ENCODE data around the gene CRELD2. TPM values are rescaled to one million over a fixed set of nuclear protein-coding genes. Genes with fewer than 3 reads are reported as not detected.

CRELD2 gene
- total and polyA plus RNA-seq, 2 donors from 2014 or later = 37.3 to 54.0 TPM

- no peaks in the 10 kb centered on the region for H3K9me3 ChIP-seq (ENCODE audit: control insufficient read depth in 2 of 3, insufficient read depth in 1 of 3, low read length in 3 of 3)
- DNase-seq (no peak), FAIRE-seq (no peak)
- TF ChIP-seq CTCF (IDR thresholded peaks at IDR 0.05; ENCODE audit: borderline replicate concordance, extremely low read depth, insufficient read depth) = no peak
- intact Hi-C loops (cut with DNase I) = no loop called here
- H3K4me3 ChIP-seq (ENCODE audit: low read length in 3 of 3) = no peak overlapping the region
- no peak overlapping the region for H3K9ac ChIP-seq (ENCODE audit: low read length in 3 of 3)
- H3K36me3 ChIP-seq (ENCODE audit: control insufficient read depth in 2 of 3, insufficient read depth in 3 of 3, low read length in 3 of 3) = peaks cover 0 to 9% (median 0%) of the 10 kb centered on the region in 3 donors
- H3K27me3 ChIP-seq (ENCODE audit: control insufficient read depth, insufficient read depth, low read length) = no peaks in the 10 kb centered on the region
- H3K4me1 ChIP-seq (ENCODE audit: control insufficient read depth in 2 of 3, insufficient read depth in 2 of 3, low read depth in 1 of 3, low read length in 3 of 3) = peaks cover 0 to 7% (median 0%) of the 10 kb centered on the region in 3 donors
- no peak overlapping the region for H3K27ac ChIP-seq (ENCODE audit: low read depth in 2 of 2, low read length in 2 of 2)
Measured at GRCh38 chr22:49923445-49923844, 5.0 kb downstream of the CRELD2 start.

- DNase-seq (peak in 1 of 5 donors; percentile 73), FAIRE-seq (no peak)
- no peak overlapping the region for H3K27ac ChIP-seq (ENCODE audit: low read depth in 2 of 2, low read length in 2 of 2)
- H3K27me3 ChIP-seq (ENCODE audit: control insufficient read depth, insufficient read depth, low read length) = no peaks in the 10 kb centered on the region
- H3K9me3 ChIP-seq (ENCODE audit: control insufficient read depth in 2 of 3, insufficient read depth in 1 of 3, low read length in 3 of 3) = no peaks in the 10 kb centered on the region
- H3K9ac ChIP-seq (ENCODE audit: low read length in 3 of 3) = no peak overlapping the region
- peaks cover 0 to 9% (median 0%) of the 10 kb centered on the region in 3 donors for H3K36me3 ChIP-seq (ENCODE audit: control insufficient read depth in 2 of 3, insufficient read depth in 3 of 3, low read length in 3 of 3)
- no peak overlapping the region for H3K4me3 ChIP-seq (ENCODE audit: low read length in 3 of 3)
- H3K4me1 ChIP-seq (ENCODE audit: control insufficient read depth in 2 of 3, insufficient read depth in 2 of 3, low read depth in 1 of 3, low read length in 3 of 3) = peaks cover 0 to 1% (median 0%) of the 10 kb centered on the region in 3 donors
- intact Hi-C loops (cut with DNase I) = no loop called here
- no peak for TF ChIP-seq CTCF (IDR thresholded peaks at IDR 0.05; ENCODE audit: borderline replicate concordance, extremely low read depth, insufficient read depth)
Measured at GRCh38 chr22:49924113-49924833, 5.8 kb downstream of the CRELD2 start.

GRCh38 chr22:49925525-49926128 lies 7.2 kb downstream of the CRELD2 start:
- no peaks in the 10 kb centered on the region for H3K27me3 ChIP-seq (ENCODE audit: control insufficient read depth, insufficient read depth, low read length)
- peak in 1 of 5 donors; percentile 77 for DNase-seq
- peaks cover 0 to 5% (median 0%) of the 10 kb centered on the region in 3 donors for H3K36me3 ChIP-seq (ENCODE audit: control insufficient read depth in 2 of 3, insufficient read depth in 3 of 3, low read length in 3 of 3)
- H3K9me3 ChIP-seq (ENCODE audit: control insufficient read depth in 2 of 3, insufficient read depth in 1 of 3, low read length in 3 of 3) = no peaks in the 10 kb centered on the region
- no peak for FAIRE-seq
- TF ChIP-seq CTCF (IDR thresholded peaks at IDR 0.05; ENCODE audit: borderline replicate concordance, extremely low read depth, insufficient read depth) = no peak
- intact Hi-C loops (cut with DNase I) = loop anchor here (5.0 kb wide), 1 partner anchor 107 kb away; no protein-coding TSS in a partner anchor
- no peak overlapping the region for H3K9ac ChIP-seq (ENCODE audit: low read length in 3 of 3)
- H3K4me3 ChIP-seq (ENCODE audit: low read length in 3 of 3) = no peak overlapping the region
- peaks cover 0 to 8% (median 0%) of the 10 kb centered on the region in 3 donors for H3K4me1 ChIP-seq (ENCODE audit: control insufficient read depth in 2 of 3, insufficient read depth in 2 of 3, low read depth in 1 of 3, low read length in 3 of 3)
- H3K27ac ChIP-seq (ENCODE audit: low read depth in 2 of 2, low read length in 2 of 2) = no peak overlapping the region

All from kidney (tissue), 14 donors.